Caco-2 (cell line): ENCODE measurements around the gene TFPI. TPM values are rescaled to one million over a fixed set of nuclear protein-coding genes. Genes with fewer than 3 reads are reported as not detected.

Experiments
- BruUV-seq: library from RNA; stranded (reverse); fragments of 400-500 nt; replicated peaks from 2 replicates; lab custom pipeline; 2021; lab: Mats Ljungman, UMichigan
- CTCF ChIA-PET: fragments of 300-600 bp; sonication (Branson Sonifier 250); formaldehyde crosslinking; loops from one replicate; lab custom pipeline; 2022; ENCODE audit warnings: antibody characterized with exemption; lab: Charles Lee
- POLR2A ChIA-PET: fragments of 300-600 bp; sonication (Branson Sonifier 250); formaldehyde crosslinking; loops from one replicate; lab custom pipeline; 2022; ENCODE audit warnings: antibody characterized with exemption; lab: Charles Lee
- DNase-seq, 2 experiments: peaks; one replicate each; pipeline versions ENCODE4 v3.0.0 to v3.0.0-alpha.2; 2020 to 2022
- H3K27me3 ChIP-seq: replicated peaks from 2 replicates; pipeline ENCODE4 v1.6.0; 2011; ENCODE audit warnings: low read length; ENCODE audit not compliant: control insufficient read depth, insufficient read depth
- H3K36me3 ChIP-seq: 2 replicates; pipeline ENCODE4 v1.5.1; 2011; ENCODE audit warnings: low read length; ENCODE audit not compliant: control insufficient read depth, insufficient read depth
- H3K4me1 ChIP-seq: fragments of 250-450 bp; sonication (Bioruptor Pico); 2 replicates; pipeline ENCODE4 v1.5.1; 2020; ENCODE audit warnings: mild to moderate bottlenecking
- H3K4me3 ChIP-seq: 2 replicates; pipeline ENCODE4 v1.5.1; 2011; ENCODE audit warnings: low read depth, mild to moderate bottlenecking, control low read depth, low read length
- H3K9me3 ChIP-seq: fragments of 250-450 bp; sonication (Bioruptor Pico); 2 replicates; pipeline ENCODE4 v1.5.1; 2020; ENCODE audit warnings: mild to moderate bottlenecking, moderate library complexity
- H3K27ac Mint-ChIP-seq: one replicate; pipeline ENCODE4 v1.8.0; 2022; ENCODE audit warnings: mixed read lengths; ENCODE audit not compliant: unreplicated experiment
- H3K27me3 Mint-ChIP-seq: one replicate; pipeline ENCODE4 v1.8.0; 2022; ENCODE audit warnings: mixed read lengths; ENCODE audit not compliant: insufficient read depth, unreplicated experiment
- H3K36me3 Mint-ChIP-seq: one replicate; pipeline ENCODE4 v1.8.0; 2022; ENCODE audit warnings: mild to moderate bottlenecking, mixed read lengths; ENCODE audit not compliant: insufficient read depth, unreplicated experiment
- H3K4me1 Mint-ChIP-seq: one replicate; pipeline ENCODE4 v1.8.0; 2022; ENCODE audit warnings: low read depth, mixed read lengths; ENCODE audit not compliant: unreplicated experiment
- H3K4me3 Mint-ChIP-seq: one replicate; pipeline ENCODE4 v1.8.0; 2022; ENCODE audit warnings: mild to moderate bottlenecking, moderate library complexity, mixed read lengths; ENCODE audit not compliant: unreplicated experiment
- H3K9me3 Mint-ChIP-seq: one replicate; pipeline ENCODE4 v1.8.0; 2022; ENCODE audit warnings: mixed read lengths; ENCODE audit not compliant: unreplicated experiment
- CTCF ChIP-seq, 2 experiments: fragments of 200-600 bp in 1 of 2; IDR thresholded peaks; 1 replicate in 1 of 2; 2 replicates in 1 of 2; pipeline versions ENCODE4 v1.5.1 to v1.8.0; 2011 to 2022; ENCODE audit warnings: antibody characterized with exemption in 1 of 2, control low read depth in 1 of 2, inconsistent platforms in 1 of 2, low read depth in 1 of 2, low read length in 1 of 2, mild to moderate bottlenecking in 1 of 2, moderate library complexity in 1 of 2; ENCODE audit not compliant: insufficient read depth in 1 of 2, severe bottlenecking in 1 of 2, unreplicated experiment in 1 of 2
- intact Hi-C: fragments of 100-400 bp; cut with micrococcal nuclease; formaldehyde crosslinking; loops from one replicate; pipeline ENCODE4 v1.10.0; 2022; ENCODE audit not compliant: unreplicated experiment
- total RNA-seq: library from RNA; stranded (reverse); gene quantifications from 2 replicates; pipeline ENCODE4 v1.2.3, GENCODE V29; 2022

Gene TFPI
- total RNA-seq, 1 experiment from 2014 or later = 31.0 TPM

GRCh38 chr2:187435756-187436155 lies 118.5 kb downstream of the TFPI start:
- BruUV-seq = no TSS peak
- TF ChIP-seq CTCF (IDR thresholded peaks at IDR 0.05; ENCODE audit: insufficient read depth in 1 of 2, low read depth in 1 of 2, low read length in 1 of 2, severe bottlenecking in 1 of 2, unreplicated experiment in 1 of 2) = no peak
- peaks cover 3% of the 10 kb centered on the region for H3K27me3 Mint-ChIP-seq
- H3K36me3 Mint-ChIP-seq = no peaks in the 10 kb centered on the region
- no peak overlapping the region for H3K4me3 Mint-ChIP-seq
- DNase-seq = no peak
- Histone ChIP-seq H3K4me1 (no peaks in the 10 kb centered on the region), H3K4me3 (no peak overlapping the region), H3K9me3 (no peaks in the 10 kb centered on the region), H3K36me3 (no peaks in the 10 kb centered on the region), H3K27me3 (no peaks in the 10 kb centered on the region)
- no peak overlapping the region for H3K27ac Mint-ChIP-seq
- H3K9me3 Mint-ChIP-seq = no peaks in the 10 kb centered on the region
- no peaks in the 10 kb centered on the region for H3K4me1 Mint-ChIP-seq
- intact Hi-C loops = no loop called here
- CTCF ChIA-PET = no interaction called here
- POLR2A ChIA-PET = no interaction called here

DNA sequence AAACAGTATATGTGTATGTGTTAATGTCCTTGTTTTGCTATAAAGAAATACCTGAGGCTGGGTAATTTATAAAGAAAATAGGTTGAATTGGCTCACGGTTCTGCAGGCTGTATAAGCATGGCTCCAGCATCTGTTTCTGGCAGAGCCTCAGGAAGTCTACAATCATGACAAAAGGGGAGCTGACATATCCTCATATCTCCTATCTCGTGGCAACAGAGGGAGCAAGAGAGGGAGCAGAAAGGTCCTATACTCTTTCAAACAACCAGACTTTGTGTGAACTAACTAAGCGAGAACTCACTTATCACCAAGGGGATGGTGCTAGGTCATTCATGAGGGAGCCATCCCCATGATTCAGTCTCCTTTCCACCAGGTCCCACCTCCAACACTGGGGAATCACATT lies 119.2 kb downstream of the TFPI start:
- H3K9me3 ChIP-seq = no peaks in the 10 kb centered on the region
- H3K4me1 ChIP-seq = no peaks in the 10 kb centered on the region
- no peak for TF ChIP-seq CTCF (IDR thresholded peaks at IDR 0.05; ENCODE audit: insufficient read depth in 1 of 2, low read depth in 1 of 2, low read length in 1 of 2, severe bottlenecking in 1 of 2, unreplicated experiment in 1 of 2)
- no TSS peak for BruUV-seq
- no peaks in the 10 kb centered on the region for H3K27me3 ChIP-seq
- Mint-ChIP-seq H3K36me3 (no peaks in the 10 kb centered on the region), H3K4me3 (no peak overlapping the region), H3K4me1 (no peaks in the 10 kb centered on the region), H3K27ac (no peak overlapping the region), H3K27me3 (peaks cover 3% of the 10 kb centered on the region), H3K9me3 (no peaks in the 10 kb centered on the region)
- ChIA-PET CTCF (no interaction called here), POLR2A (no interaction called here)
- no peaks in the 10 kb centered on the region for H3K36me3 ChIP-seq
- no peak overlapping the region for H3K4me3 ChIP-seq
- DNase-seq = no peak
- intact Hi-C loops = no loop called here

DNA sequence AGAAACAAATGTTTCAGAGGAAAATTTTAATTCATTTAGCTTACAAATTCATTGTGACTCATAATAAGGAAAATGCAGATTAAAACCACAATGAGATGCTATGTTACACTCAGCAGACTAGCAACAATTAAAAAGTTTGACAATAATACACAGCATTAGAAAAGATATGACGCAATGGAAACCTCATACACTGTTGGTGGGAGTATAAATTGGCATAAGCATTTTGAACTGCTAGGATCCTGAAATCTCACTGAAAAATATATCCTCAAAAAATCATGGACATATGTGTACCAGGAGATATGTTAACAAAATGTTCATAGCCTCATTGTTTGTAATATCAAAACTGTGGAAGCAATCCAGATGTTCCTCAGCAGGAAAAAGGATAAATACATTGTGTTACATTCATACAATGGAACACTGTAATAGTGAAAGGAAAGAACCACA lies 119.9 kb downstream of the TFPI start:
- no peak for TF ChIP-seq CTCF (IDR thresholded peaks at IDR 0.05; ENCODE audit: insufficient read depth in 1 of 2, low read depth in 1 of 2, low read length in 1 of 2, severe bottlenecking in 1 of 2, unreplicated experiment in 1 of 2)
- H3K36me3 ChIP-seq = no peaks in the 10 kb centered on the region
- H3K27ac Mint-ChIP-seq = no peak overlapping the region
- H3K27me3 Mint-ChIP-seq = peaks cover 3% of the 10 kb centered on the region
- no peaks in the 10 kb centered on the region for H3K27me3 ChIP-seq
- POLR2A ChIA-PET = no interaction called here
- no peaks in the 10 kb centered on the region for H3K4me1 Mint-ChIP-seq
- H3K36me3 Mint-ChIP-seq = no peaks in the 10 kb centered on the region
- H3K4me1 ChIP-seq = no peaks in the 10 kb centered on the region
- no peaks in the 10 kb centered on the region for H3K9me3 Mint-ChIP-seq
- CTCF ChIA-PET = no interaction called here
- DNase-seq = no peak
- H3K4me3 Mint-ChIP-seq = no peak overlapping the region
- no peaks in the 10 kb centered on the region for H3K9me3 ChIP-seq
- intact Hi-C loops = no loop called here
- BruUV-seq = no TSS peak
- no peak overlapping the region for H3K4me3 ChIP-seq
